Measurements from ENCODE around the gene PRPF6. TPM values are rescaled to one million over a fixed set of nuclear protein-coding genes. Genes with fewer than 3 reads are reported as not detected.

Gene PRPF6
- total RNA-seq, 1 donor from 2014 or later = 62.4 TPM

DNA sequence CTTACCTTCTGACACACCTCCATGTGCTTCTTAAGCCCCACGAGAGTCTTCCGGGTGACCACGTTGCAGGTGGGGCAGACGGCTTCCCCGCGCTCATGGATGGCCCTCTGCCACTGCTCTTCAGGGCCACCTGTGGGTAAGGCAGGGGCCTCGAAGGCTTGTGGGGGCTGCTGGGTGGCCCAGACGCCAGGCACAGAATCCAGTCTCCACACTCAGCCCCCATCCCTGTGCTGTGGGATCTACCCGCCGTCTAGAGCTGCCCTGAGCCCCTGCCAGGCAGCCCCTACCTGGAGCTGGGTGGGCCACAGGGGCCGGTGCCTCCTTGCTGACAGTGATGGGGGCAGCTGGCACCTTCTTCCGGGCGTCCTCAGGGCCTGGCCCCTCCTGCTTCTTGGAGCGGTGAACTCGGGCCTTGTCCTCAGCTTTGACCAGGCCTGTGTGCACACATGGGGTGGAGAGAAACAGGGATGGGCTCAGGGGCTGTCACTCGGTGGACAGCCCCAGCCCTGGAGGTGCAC lies 17.1 kb upstream of the PRPF6 start:
- H3K4me3 ChIP-seq (ENCODE audit: low read depth, low read length) = no peak overlapping the region
- no peak for DNase-seq (ENCODE audit: low read depth)
- TF ChIP-seq, protein P1, sequence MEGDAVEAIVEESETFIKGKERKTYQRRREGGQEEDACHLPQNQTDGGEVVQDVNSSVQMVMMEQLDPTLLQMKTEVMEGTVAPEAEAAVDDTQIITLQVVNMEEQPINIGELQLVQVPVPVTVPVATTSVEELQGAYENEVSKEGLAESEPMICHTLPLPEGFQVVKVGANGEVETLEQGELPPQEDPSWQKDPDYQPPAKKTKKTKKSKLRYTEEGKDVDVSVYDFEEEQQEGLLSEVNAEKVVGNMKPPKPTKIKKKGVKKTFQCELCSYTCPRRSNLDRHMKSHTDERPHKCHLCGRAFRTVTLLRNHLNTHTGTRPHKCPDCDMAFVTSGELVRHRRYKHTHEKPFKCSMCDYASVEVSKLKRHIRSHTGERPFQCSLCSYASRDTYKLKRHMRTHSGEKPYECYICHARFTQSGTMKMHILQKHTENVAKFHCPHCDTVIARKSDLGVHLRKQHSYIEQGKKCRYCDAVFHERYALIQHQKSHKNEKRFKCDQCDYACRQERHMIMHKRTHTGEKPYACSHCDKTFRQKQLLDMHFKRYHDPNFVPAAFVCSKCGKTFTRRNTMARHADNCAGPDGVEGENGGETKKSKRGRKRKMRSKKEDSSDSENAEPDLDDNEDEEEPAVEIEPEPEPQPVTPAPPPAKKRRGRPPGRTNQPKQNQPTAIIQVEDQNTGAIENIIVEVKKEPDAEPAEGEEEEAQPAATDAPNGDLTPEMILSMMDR (conservative IDR thresholded peaks at IDR 0.05; ENCODE audit: low read depth, low read length) = no peak

- H3K4me3 ChIP-seq (ENCODE audit: low read depth, low read length) = no peak overlapping the region
- DNase-seq (ENCODE audit: low read depth) = no peak
- TF ChIP-seq, protein P1 (conservative IDR thresholded peaks at IDR 0.05; ENCODE audit: low read depth, low read length) = no peak
These were observed 16.5 kb upstream of the PRPF6 start for GRCh38 chr20:63964412-63964811.

- DNase-seq (ENCODE audit: low read depth) = no peak
- TF ChIP-seq, protein P1 (conservative IDR thresholded peaks at IDR 0.05; ENCODE audit: low read depth, low read length) = no peak
- no peak overlapping the region for H3K4me3 ChIP-seq (ENCODE audit: low read depth, low read length)
These were observed 14.6 kb upstream of the PRPF6 start for GRCh38 chr20:63966172-63966943.

- TF ChIP-seq, protein P1 (conservative IDR thresholded peaks at IDR 0.05; ENCODE audit: low read depth, low read length) = no peak
- H3K4me3 ChIP-seq (ENCODE audit: low read depth, low read length) = no peak overlapping the region
- no peak for DNase-seq (ENCODE audit: low read depth)
These were observed 14.0 kb upstream of the PRPF6 start for GRCh38 chr20:63966944-63967322.

- H3K4me3 ChIP-seq (ENCODE audit: low read depth, low read length) = no peak overlapping the region
- TF ChIP-seq, protein P1 (conservative IDR thresholded peaks at IDR 0.05; ENCODE audit: low read depth, low read length) = no peak
- no peak for DNase-seq (ENCODE audit: low read depth)
These were observed 13.4 kb upstream of the PRPF6 start for GRCh38 chr20:63967330-63968135.

GRCh38 chr20:63968136-63968927 lies 12.6 kb upstream of the PRPF6 start:
- no peak for DNase-seq (ENCODE audit: low read depth)
- peak overlapping the region; percentile 72 for H3K4me3 ChIP-seq (ENCODE audit: low read depth, low read length)
- TF ChIP-seq, protein P1 (conservative IDR thresholded peaks at IDR 0.05; ENCODE audit: low read depth, low read length) = no peak

Measured in epithelial cell of proximal tubule (primary cell).